ENCODE results near the gene STK4.

Gene STK4

GRCh38 chr20:45042978-45043377 is 76.7 kb downstream of the STK4 start:
- H3K9me3 ChIP-seq (ENCODE audit: control insufficient read depth, insufficient read depth, low read length) = no peaks in the 10 kb centered on the region
- H3K27ac ChIP-seq (ENCODE audit: low read depth, low read length) = peak overlapping the region; percentile 94
- H3K9ac ChIP-seq (ENCODE audit: low read depth, low read length) = no peak overlapping the region
- H3K36me3 ChIP-seq (ENCODE audit: control insufficient read depth, insufficient read depth, low read length) = no peaks in the 10 kb centered on the region
- H3K4me3 ChIP-seq (ENCODE audit: low read depth, low read length) = no peak overlapping the region
- no peaks in the 10 kb centered on the region for H3K27me3 ChIP-seq (ENCODE audit: control insufficient read depth, insufficient read depth, low read length)
- H3K4me1 ChIP-seq (ENCODE audit: control insufficient read depth, insufficient read depth, low read length) = peaks cover 37% of the 10 kb centered on the region

GRCh38 chr20:45044084-45044573 is 77.8 kb downstream of the STK4 start:
- no peaks in the 10 kb centered on the region for H3K27me3 ChIP-seq (ENCODE audit: control insufficient read depth, insufficient read depth, low read length)
- no peaks in the 10 kb centered on the region for H3K9me3 ChIP-seq (ENCODE audit: control insufficient read depth, insufficient read depth, low read length)
- H3K9ac ChIP-seq (ENCODE audit: low read depth, low read length) = no peak overlapping the region
- no peak overlapping the region for H3K27ac ChIP-seq (ENCODE audit: low read depth, low read length)
- H3K4me1 ChIP-seq (ENCODE audit: control insufficient read depth, insufficient read depth, low read length) = peaks cover 28% of the 10 kb centered on the region
- no peak overlapping the region for H3K4me3 ChIP-seq (ENCODE audit: low read depth, low read length)
- no peaks in the 10 kb centered on the region for H3K36me3 ChIP-seq (ENCODE audit: control insufficient read depth, insufficient read depth, low read length)

- Histone ChIP-seq H3K27ac (ENCODE audit: low read depth, low read length) (no peak overlapping the region), H3K4me3 (ENCODE audit: low read depth, low read length) (no peak overlapping the region), H3K36me3 (ENCODE audit: control insufficient read depth, insufficient read depth, low read length) (no peaks in the 10 kb centered on the region), H3K27me3 (ENCODE audit: control insufficient read depth, insufficient read depth, low read length) (no peaks in the 10 kb centered on the region), H3K9me3 (ENCODE audit: control insufficient read depth, insufficient read depth, low read length) (no peaks in the 10 kb centered on the region), H3K4me1 (ENCODE audit: control insufficient read depth, insufficient read depth, low read length) (peaks cover 25% of the 10 kb centered on the region), H3K9ac (ENCODE audit: low read depth, low read length) (no peak overlapping the region)
Measured at GRCh38 chr20:45044601-45045000, 78.3 kb downstream of the STK4 start.

- H3K27me3 ChIP-seq (ENCODE audit: control insufficient read depth, insufficient read depth, low read length) = no peaks in the 10 kb centered on the region
- H3K27ac ChIP-seq (ENCODE audit: low read depth, low read length) = no peak overlapping the region
- no peaks in the 10 kb centered on the region for H3K9me3 ChIP-seq (ENCODE audit: control insufficient read depth, insufficient read depth, low read length)
- peaks cover 5% of the 10 kb centered on the region for H3K4me1 ChIP-seq (ENCODE audit: control insufficient read depth, insufficient read depth, low read length)
- H3K9ac ChIP-seq (ENCODE audit: low read depth, low read length) = no peak overlapping the region
- H3K4me3 ChIP-seq (ENCODE audit: low read depth, low read length) = no peak overlapping the region
- no peaks in the 10 kb centered on the region for H3K36me3 ChIP-seq (ENCODE audit: control insufficient read depth, insufficient read depth, low read length)
Measured at GRCh38 chr20:45047581-45048119, 81.3 kb downstream of the STK4 start.

GRCh38 chr20:45049438-45049837 is 83.1 kb downstream of the STK4 start:
- peaks cover 10% of the 10 kb centered on the region; the same call in 1 of the 2 replicates for H3K4me1 ChIP-seq (ENCODE audit: control insufficient read depth, insufficient read depth, low read length)
- no peak overlapping the region for H3K9ac ChIP-seq (ENCODE audit: low read depth, low read length)
- no peak overlapping the region for H3K4me3 ChIP-seq (ENCODE audit: low read depth, low read length)

GRCh38 chr20:45049904-45050471 is 83.7 kb downstream of the STK4 start:
- no peak overlapping the region for H3K27ac ChIP-seq (ENCODE audit: low read depth, low read length)
- peaks cover 10% of the 10 kb centered on the region; the same call in 1 of the 2 replicates for H3K4me1 ChIP-seq (ENCODE audit: control insufficient read depth, insufficient read depth, low read length)
- no peaks in the 10 kb centered on the region for H3K27me3 ChIP-seq (ENCODE audit: control insufficient read depth, insufficient read depth, low read length)
- H3K4me3 ChIP-seq (ENCODE audit: low read depth, low read length) = no peak overlapping the region
- H3K9me3 ChIP-seq (ENCODE audit: control insufficient read depth, insufficient read depth, low read length) = no peaks in the 10 kb centered on the region
- H3K36me3 ChIP-seq (ENCODE audit: control insufficient read depth, insufficient read depth, low read length) = 0 out of 2 replicates have a peak, but pooled peaks cover 3% of the 10 kb centered on the region
- no peak overlapping the region for H3K9ac ChIP-seq (ENCODE audit: low read depth, low read length)

More at GRCh38 chr20:45049438-45049837, 83.1 kb downstream of the STK4 start:
- Histone ChIP-seq H3K27ac (ENCODE audit: low read depth, low read length) (no peak overlapping the region), H3K9me3 (ENCODE audit: control insufficient read depth, insufficient read depth, low read length) (no peaks in the 10 kb centered on the region), H3K27me3 (ENCODE audit: control insufficient read depth, insufficient read depth, low read length) (no peaks in the 10 kb centered on the region), H3K36me3 (ENCODE audit: control insufficient read depth, insufficient read depth, low read length) (0 out of 2 replicates have a peak, but pooled peaks cover 3% of the 10 kb centered on the region)

- Histone ChIP-seq H3K36me3 (ENCODE audit: control insufficient read depth, insufficient read depth, low read length) (0 out of 2 replicates have a peak, but pooled peaks cover 3% of the 10 kb centered on the region), H3K9me3 (ENCODE audit: control insufficient read depth, insufficient read depth, low read length) (no peaks in the 10 kb centered on the region), H3K4me3 (ENCODE audit: low read depth, low read length) (no peak overlapping the region), H3K9ac (ENCODE audit: low read depth, low read length) (no peak overlapping the region), H3K4me1 (ENCODE audit: control insufficient read depth, insufficient read depth, low read length) (peaks cover 10% of the 10 kb centered on the region; the same call in 1 of the 2 replicates), H3K27me3 (ENCODE audit: control insufficient read depth, insufficient read depth, low read length) (no peaks in the 10 kb centered on the region), H3K27ac (ENCODE audit: low read depth, low read length) (no peak overlapping the region)
Measured at GRCh38 chr20:45051204-45052060, 85.1 kb downstream of the STK4 start.

- H3K9ac ChIP-seq (ENCODE audit: low read depth, low read length) = no peak overlapping the region
- H3K36me3 ChIP-seq (ENCODE audit: control insufficient read depth, insufficient read depth, low read length) = peaks cover 13% of the 10 kb centered on the region
- H3K27me3 ChIP-seq (ENCODE audit: control insufficient read depth, insufficient read depth, low read length) = no peaks in the 10 kb centered on the region
- H3K9me3 ChIP-seq (ENCODE audit: control insufficient read depth, insufficient read depth, low read length) = no peaks in the 10 kb centered on the region
- H3K4me3 ChIP-seq (ENCODE audit: low read depth, low read length) = no peak overlapping the region
- no peak overlapping the region for H3K27ac ChIP-seq (ENCODE audit: low read depth, low read length)
- peaks cover 10% of the 10 kb centered on the region; the same call in 1 of the 2 replicates for H3K4me1 ChIP-seq (ENCODE audit: control insufficient read depth, insufficient read depth, low read length)
Measured at GRCh38 chr20:45052698-45053429, 86.6 kb downstream of the STK4 start.

- no peaks in the 10 kb centered on the region for H3K27me3 ChIP-seq (ENCODE audit: control insufficient read depth, insufficient read depth, low read length)
- H3K4me1 ChIP-seq (ENCODE audit: control insufficient read depth, insufficient read depth, low read length) = peaks cover 10% of the 10 kb centered on the region; the same call in 1 of the 2 replicates
- H3K9ac ChIP-seq (ENCODE audit: low read depth, low read length) = no peak overlapping the region
- H3K4me3 ChIP-seq (ENCODE audit: low read depth, low read length) = no peak overlapping the region
- H3K27ac ChIP-seq (ENCODE audit: low read depth, low read length) = no peak overlapping the region
- H3K9me3 ChIP-seq (ENCODE audit: control insufficient read depth, insufficient read depth, low read length) = no peaks in the 10 kb centered on the region
- H3K36me3 ChIP-seq (ENCODE audit: control insufficient read depth, insufficient read depth, low read length) = peaks cover 13% of the 10 kb centered on the region
Measured at GRCh38 chr20:45053430-45054351, 87.4 kb downstream of the STK4 start.

GRCh38 chr20:45055056-45055455 is 88.7 kb downstream of the STK4 start:
- Histone ChIP-seq H3K36me3 (ENCODE audit: control insufficient read depth, insufficient read depth, low read length) (peaks cover 13% of the 10 kb centered on the region), H3K4me1 (ENCODE audit: control insufficient read depth, insufficient read depth, low read length) (0 out of 2 replicates have a peak, but pooled peaks cover 5% of the 10 kb centered on the region), H3K9ac (ENCODE audit: low read depth, low read length) (no peak overlapping the region), H3K4me3 (ENCODE audit: low read depth, low read length) (no peak overlapping the region), H3K9me3 (ENCODE audit: control insufficient read depth, insufficient read depth, low read length) (no peaks in the 10 kb centered on the region), H3K27me3 (ENCODE audit: control insufficient read depth, insufficient read depth, low read length) (no peaks in the 10 kb centered on the region), H3K27ac (ENCODE audit: low read depth, low read length) (no peak overlapping the region)
